ENCODE results near the gene ARF5. TPM values are rescaled to one million over a fixed set of nuclear protein-coding genes. Genes with fewer than 3 reads are reported as not detected.
"Not testable (repeated sequence)": the region's sequence is repeated elsewhere in the genome, so short reads cannot be mapped to it uniquely, and the experiment has no call there.

The ARF5 gene
- total RNA-seq, result 264 TPM

DNA sequence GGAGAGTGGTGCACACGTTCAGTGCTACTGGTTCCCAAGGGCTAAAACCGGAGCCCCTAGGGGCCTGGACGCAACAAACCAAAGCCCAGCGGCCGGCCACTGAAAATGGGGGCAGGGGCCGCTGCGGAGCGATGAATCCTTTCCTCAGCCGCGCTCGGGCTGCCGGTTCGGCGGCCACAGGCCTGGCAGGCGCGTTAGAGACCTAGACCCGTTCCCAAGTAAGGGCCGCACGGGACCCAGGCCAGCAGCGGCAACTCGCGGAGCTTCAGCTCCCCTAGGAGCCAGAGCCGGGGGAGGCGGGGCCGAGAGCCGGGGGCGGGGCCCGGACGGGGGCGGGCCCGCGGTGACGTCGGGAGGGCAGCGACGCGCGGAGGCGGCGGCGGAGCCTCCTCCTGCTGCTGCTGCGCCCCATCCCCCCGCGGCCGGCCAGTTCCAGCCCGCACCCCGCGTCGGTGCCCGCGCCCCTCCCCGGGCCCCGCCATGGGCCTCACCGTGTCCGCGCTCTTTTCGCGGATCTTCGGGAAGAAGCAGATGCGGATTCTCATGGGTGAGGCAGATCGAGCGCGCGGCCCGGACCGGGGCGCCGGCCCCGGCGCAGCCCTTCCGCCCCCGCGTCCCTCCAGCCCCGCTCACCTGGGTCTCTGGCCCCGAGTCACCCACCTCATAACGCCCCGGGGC is at the start of gene ARF5:
ARF5 (plus strand) TSS at position 393 of the 678 bp plus-strand sequence; CDS start at position 481, 88 bp downstream.
- Histone ChIP-seq H3K4me1 (peaks cover 6 to 30% of the 10 kb centered on the region in 2 donors), H3K27ac (peak within 1 kb of the TSS; percentile 94), H3K4me3 (peak within 1 kb of the TSS; percentile 83 to 89), H3K9me3 (no peaks in the 10 kb centered on the region), H3K36me3 (peaks cover 14 to 19% of the 10 kb centered on the region in 2 donors), H3K27me3 (no peaks in the 10 kb centered on the region)
- intact Hi-C loops (cut with DNase I), result loop anchor here (1.0 to 10.0 kb wide), 7 partner anchors 44 to 1634 kb away; partner anchors contain the start of genes GRM8, RBM28 and SND1
- DNase-seq (ENCODE audit: low spot score in 2 of 2), result peak; percentile 39 to 94
- TF ChIP-seq, protein P1, sequence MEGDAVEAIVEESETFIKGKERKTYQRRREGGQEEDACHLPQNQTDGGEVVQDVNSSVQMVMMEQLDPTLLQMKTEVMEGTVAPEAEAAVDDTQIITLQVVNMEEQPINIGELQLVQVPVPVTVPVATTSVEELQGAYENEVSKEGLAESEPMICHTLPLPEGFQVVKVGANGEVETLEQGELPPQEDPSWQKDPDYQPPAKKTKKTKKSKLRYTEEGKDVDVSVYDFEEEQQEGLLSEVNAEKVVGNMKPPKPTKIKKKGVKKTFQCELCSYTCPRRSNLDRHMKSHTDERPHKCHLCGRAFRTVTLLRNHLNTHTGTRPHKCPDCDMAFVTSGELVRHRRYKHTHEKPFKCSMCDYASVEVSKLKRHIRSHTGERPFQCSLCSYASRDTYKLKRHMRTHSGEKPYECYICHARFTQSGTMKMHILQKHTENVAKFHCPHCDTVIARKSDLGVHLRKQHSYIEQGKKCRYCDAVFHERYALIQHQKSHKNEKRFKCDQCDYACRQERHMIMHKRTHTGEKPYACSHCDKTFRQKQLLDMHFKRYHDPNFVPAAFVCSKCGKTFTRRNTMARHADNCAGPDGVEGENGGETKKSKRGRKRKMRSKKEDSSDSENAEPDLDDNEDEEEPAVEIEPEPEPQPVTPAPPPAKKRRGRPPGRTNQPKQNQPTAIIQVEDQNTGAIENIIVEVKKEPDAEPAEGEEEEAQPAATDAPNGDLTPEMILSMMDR (IDR thresholded peaks at IDR 0.05), result no peak

DNA sequence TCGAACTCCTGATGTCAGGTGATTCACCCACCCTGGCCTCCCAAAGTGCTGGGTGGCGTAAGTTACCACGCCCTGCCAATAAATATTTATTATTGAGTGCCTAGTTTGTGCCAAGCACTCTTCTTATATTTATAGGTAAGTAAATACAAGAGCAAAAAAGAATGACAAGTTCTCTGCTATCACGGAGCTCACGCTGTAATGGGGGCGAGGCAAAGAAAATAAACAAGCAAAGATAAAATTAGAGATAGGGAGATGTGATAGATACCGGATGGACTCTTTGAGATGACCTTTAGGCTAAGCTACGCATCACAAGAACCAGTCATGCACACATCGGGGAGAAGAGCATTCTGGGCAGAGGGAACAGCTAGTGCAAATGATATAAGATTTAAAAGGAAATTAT is 49.1 kb upstream of the ARF5 start:
- TF ChIP-seq, protein P1 (IDR thresholded peaks at IDR 0.05), result no peak
- DNase-seq (ENCODE audit: low spot score in 2 of 2), result no peak
- intact Hi-C loops (cut with DNase I), result no loop called here
- Histone ChIP-seq H3K36me3 (no peaks in the 10 kb centered on the region), H3K27me3 (no peaks in the 10 kb centered on the region), H3K4me3 (no peak overlapping the region), H3K9me3 (no peaks in the 10 kb centered on the region), H3K27ac (no peak overlapping the region), H3K4me1 (no peaks in the 10 kb centered on the region)

DNA sequence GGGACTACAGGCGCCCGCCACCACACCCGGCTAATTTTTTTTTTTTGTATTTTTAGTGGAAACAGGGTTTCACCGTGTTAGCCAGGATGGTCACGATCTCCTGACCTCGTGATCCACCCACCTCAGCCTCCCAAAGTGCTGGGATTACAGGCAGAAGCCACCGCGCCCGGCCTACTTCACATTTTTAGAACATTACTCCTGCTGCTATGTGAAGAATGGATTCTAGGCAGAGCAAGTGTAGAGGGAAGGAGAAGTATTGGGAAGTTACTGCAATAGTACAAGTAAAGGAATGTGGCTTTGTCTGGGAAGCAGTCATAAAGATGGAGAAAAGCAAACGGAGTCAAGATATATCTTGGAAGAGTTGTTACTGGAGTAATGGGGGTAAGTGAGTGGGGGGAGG is 47.8 kb upstream of the ARF5 start:
- H3K27me3 ChIP-seq, result not testable (repeated sequence)

DNA sequence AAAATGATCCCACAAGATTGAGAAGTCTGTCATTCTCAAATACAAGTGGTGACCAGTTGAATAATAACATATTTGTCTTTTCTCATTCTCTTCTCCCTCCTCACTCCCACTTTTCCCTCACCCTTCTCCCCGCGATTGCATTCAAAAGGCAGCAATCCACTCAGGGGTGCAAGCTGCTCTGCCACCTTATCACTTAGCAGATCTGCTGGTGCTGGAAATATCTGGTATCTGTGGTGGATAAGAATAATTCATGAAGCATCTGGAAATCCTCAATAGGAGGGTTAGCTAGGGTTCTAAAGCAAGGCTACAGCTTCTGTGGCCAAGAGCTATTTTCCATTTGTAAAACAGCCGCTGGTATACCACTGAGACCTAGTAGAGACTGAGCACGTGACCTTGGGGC is 46.7 kb upstream of the ARF5 start:
- TF ChIP-seq, protein P1 (IDR thresholded peaks at IDR 0.05), result no peak
- no peaks in the 10 kb centered on the region for H3K9me3 ChIP-seq
- H3K36me3 ChIP-seq, result no peaks in the 10 kb centered on the region
- no peak overlapping the region for H3K27ac ChIP-seq
- no peak for DNase-seq (ENCODE audit: low spot score in 2 of 2)
- no peak overlapping the region for H3K4me3 ChIP-seq
- H3K4me1 ChIP-seq, result no peaks in the 10 kb centered on the region
- no peaks in the 10 kb centered on the region for H3K27me3 ChIP-seq
- intact Hi-C loops (cut with DNase I), result no loop called here

More for the DNA sequence above, 47.8 kb upstream of the ARF5 start:
- H3K27ac ChIP-seq; H3K4me1 ChIP-seq; intact Hi-C loops (cut with DNase I); H3K9me3 ChIP-seq; H3K4me3 ChIP-seq; H3K36me3 ChIP-seq; DNase-seq (ENCODE audit: low spot score in 2 of 2): not testable (repeated sequence)

DNA sequence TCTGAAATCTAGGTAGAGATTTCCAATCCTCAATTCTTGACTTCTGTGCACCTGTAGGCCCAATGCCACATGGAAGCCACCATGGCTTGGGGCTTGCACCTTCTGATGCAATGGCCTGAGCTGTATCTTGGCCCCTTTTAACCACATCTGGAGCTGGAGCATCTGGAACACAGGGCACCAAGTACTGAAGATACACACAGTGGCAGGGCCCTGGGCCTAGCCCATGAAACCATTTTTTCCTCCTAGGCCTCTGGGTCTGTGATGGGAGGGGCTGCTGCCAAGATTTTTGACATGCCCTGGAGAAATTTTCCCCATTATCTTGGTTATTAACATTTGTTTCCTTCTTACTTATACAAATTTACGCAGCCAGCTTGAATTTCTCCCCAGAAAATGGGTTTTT is 41.9 kb upstream of the ARF5 start:
- Histone ChIP-seq H3K4me3 (no peak overlapping the region), H3K36me3 (no peaks in the 10 kb centered on the region), H3K27ac (no peak overlapping the region), H3K4me1 (no peaks in the 10 kb centered on the region), H3K9me3 (no peaks in the 10 kb centered on the region), H3K27me3 (no peaks in the 10 kb centered on the region)
- TF ChIP-seq, protein P1 (IDR thresholded peaks at IDR 0.05), result no peak
- intact Hi-C loops (cut with DNase I), result no loop called here
- DNase-seq (ENCODE audit: low spot score in 2 of 2), result no peak

DNA sequence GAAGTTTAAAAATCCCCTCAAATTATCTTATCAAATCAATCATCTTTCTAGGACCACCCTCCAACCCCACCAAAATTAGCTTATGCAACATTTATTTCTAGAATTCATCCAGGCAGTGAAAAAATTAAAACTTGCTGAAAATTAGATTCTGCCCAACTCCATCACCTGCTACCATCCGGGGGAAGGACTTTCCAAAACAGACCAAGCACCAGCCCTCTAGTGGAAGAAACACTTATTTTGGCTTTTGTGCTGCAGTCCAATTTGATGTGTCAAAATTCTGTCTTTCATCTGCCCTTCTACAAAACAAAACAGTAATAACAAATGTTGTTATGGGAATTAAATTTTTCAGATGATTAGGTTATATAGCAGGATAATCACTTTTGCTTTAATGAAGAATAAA is 38.0 kb upstream of the ARF5 start:
- no peaks in the 10 kb centered on the region for H3K27me3 ChIP-seq
- intact Hi-C loops (cut with DNase I), result no loop called here
- no peak overlapping the region for H3K4me3 ChIP-seq
- H3K9me3 ChIP-seq, result no peaks in the 10 kb centered on the region
- no peak overlapping the region for H3K27ac ChIP-seq
- H3K4me1 ChIP-seq, result no peaks in the 10 kb centered on the region
- no peak for DNase-seq (ENCODE audit: low spot score in 2 of 2)
- no peaks in the 10 kb centered on the region for H3K36me3 ChIP-seq
- TF ChIP-seq, protein P1 (IDR thresholded peaks at IDR 0.05), result no peak
